Activated gamma-delta T cell treated with anti-CD3 and anti-CD28 coated beads, Interleukin-2, amount 50 U/mL, for 16 hours (primary cell): ENCODE data around the gene STAT5A.
A peak's percentile ranks its signal among the peaks of the same experiment; 100 is the strongest.

Experiments
- DNase-seq: peaks from one replicate; pipeline ENCODE4 v3.0.0-alpha.2; 2020; ENCODE audit warnings: low read depth

Gene STAT5A

GRCh38 chr17:42268236-42268635, 20.1 kb upstream of the STAT5A start:
- no peak for DNase-seq

GRCh38 chr17:42270170-42270535, 18.1 kb upstream of the STAT5A start:
- no peak for DNase-seq

- DNase-seq: no peak
These were observed 17.7 kb upstream of the STAT5A start for GRCh38 chr17:42270596-42270995.

- DNase-seq: no peak
These were observed 17.1 kb upstream of the STAT5A start for GRCh38 chr17:42271006-42271778.

GRCh38 chr17:42271779-42272035, 16.6 kb upstream of the STAT5A start:
- no peak for DNase-seq

- no peak for DNase-seq
These were observed 16.0 kb upstream of the STAT5A start for GRCh38 chr17:42272162-42272907.

GRCh38 chr17:42273474-42274252, 14.6 kb upstream of the STAT5A start:
- no peak for DNase-seq

GRCh38 chr17:42274253-42274542, 14.1 kb upstream of the STAT5A start:
- no peak for DNase-seq

- DNase-seq: no peak
These were observed 13.3 kb upstream of the STAT5A start for GRCh38 chr17:42274812-42275526.

GRCh38 chr17:42275527-42276358, 12.6 kb upstream of the STAT5A start:
- DNase-seq: no peak

GRCh38 chr17:42276359-42276608, 12.0 kb upstream of the STAT5A start, which contains the start of gene STAT5B:
STAT5B (minus strand) TSS chr17:42276391; CDS start chr17:42232127, 44,264 bp downstream.
- DNase-seq: peak; percentile 43

GRCh38 chr17:42276609-42277341, 11.5 kb upstream of the STAT5A start:
- DNase-seq: no peak

- no peak for DNase-seq
These were observed 11.0 kb upstream of the STAT5A start for GRCh38 chr17:42277342-42277712.

- DNase-seq: no peak
These were observed 8.3 kb upstream of the STAT5A start for GRCh38 chr17:42279776-42280630.

GRCh38 chr17:42281571-42282096, 6.7 kb upstream of the STAT5A start:
- no peak for DNase-seq

- DNase-seq: no peak
These were observed 5.7 kb upstream of the STAT5A start for GRCh38 chr17:42282478-42283080.

GRCh38 chr17:42283241-42284023, 4.9 kb upstream of the STAT5A start:
- DNase-seq: no peak

GRCh38 chr17:42284024-42284369, 4.3 kb upstream of the STAT5A start:
- no peak for DNase-seq

GRCh38 chr17:42284566-42284965, 3.7 kb upstream of the STAT5A start:
- DNase-seq: no peak
